Spleen (tissue), 11 donors: ENCODE data around the gene MRPS11. TPM values are rescaled to one million over a fixed set of nuclear protein-coding genes. Genes with fewer than 3 reads are reported as not detected.
"Not testable (repeated sequence)": the region's sequence is repeated elsewhere in the genome, so short reads cannot be mapped to it uniquely, and the experiment has no call there.

Source experiments
- DNase-seq: peaks from one replicate; pipeline ENCODE4 v3.0.0-alpha.2; 2020
- H3K27ac ChIP-seq, 8 donors: fragments of 200-600 bp; sonication (generic) in 7 of 8; 1 replicate in 4 of 8; 2 replicates in 4 of 8; pipeline versions ENCODE4 v1.5.0 to v1.8.0; 2016 to 2021; ENCODE audit warnings: inconsistent platforms in 4 of 8, mild to moderate bottlenecking in 4 of 8, moderate library complexity in 1 of 8
- H3K27me3 ChIP-seq, 7 donors: fragments of 200-600 bp; sonication (generic) in 6 of 7; replicated peaks in 1 of 7; 1 replicate in 4 of 7; 2 replicates in 3 of 7; pipeline versions ENCODE4 v1.5.0 to v1.8.0; 2016 to 2021; ENCODE audit warnings: inconsistent platforms in 3 of 7, mild to moderate bottlenecking in 1 of 7
- H3K36me3 ChIP-seq, 6 donors: fragments of 200-600 bp; sonication (generic) in 5 of 6; 1 replicate in 4 of 6; 2 replicates in 2 of 6; pipeline versions ENCODE4 v1.5.0 to v1.8.0; 2016 to 2021; ENCODE audit warnings: inconsistent platforms in 2 of 6
- H3K4me1 ChIP-seq, 6 donors: fragments of 200-600 bp; sonication (generic) in 5 of 6; 1 replicate in 3 of 6; 2 replicates in 3 of 6; pipeline versions ENCODE4 v1.5.0 to v1.8.0; 2016 to 2021; ENCODE audit warnings: inconsistent platforms in 3 of 6
- H3K4me3 ChIP-seq, 8 donors: fragments of 200-600 bp; sonication (generic) in 7 of 8; 1 replicate in 4 of 8; 2 replicates in 4 of 8; pipeline versions ENCODE4 v1.5.0 to v1.8.0; 2016 to 2021; ENCODE audit warnings: inconsistent platforms in 4 of 8, mild to moderate bottlenecking in 4 of 8, moderate library complexity in 2 of 8
- H3K9me3 ChIP-seq, 8 donors: fragments of 200-600 bp; sonication (generic) in 7 of 8; 1 replicate in 4 of 8; 2 replicates in 4 of 8; pipeline versions ENCODE4 v1.5.0 to v1.8.0; 2016 to 2021; ENCODE audit warnings: inconsistent platforms in 4 of 8
- POLR2A ChIP-seq, 3 donors: fragments of 450-650 bp; IDR thresholded peaks; one replicate each; pipeline ENCODE4 v1.5.1; 2017; ENCODE audit warnings: antibody characterized with exemption in 3 of 3, mild to moderate bottlenecking in 1 of 3
- POLR2AphosphoS5 ChIP-seq, 3 donors: sonication (generic); formaldehyde crosslinking; IDR thresholded peaks; one replicate each; pipeline ENCODE4 v1.5.1; 2017; ENCODE audit warnings: antibody characterized with exemption in 3 of 3
- WGBS, 5 donors: extraction: QIAGEN DNeasy Blood & Tissue Kit in 3 of 5; methylation state at CpG; one replicate each; pipeline versions ENCODE4 v1.1.5 to v1.1.7; 2013 to 2018; 5-methylcytosine and 5-hydroxymethylcytosine counted together
- intact Hi-C: fragments of 100-400 bp; cut with DNase I; formaldehyde crosslinking; loops from one replicate; pipeline ENCODE4 v1.15.0; 2023; ENCODE audit warnings: low total_unique reads
- polyA plus RNA-seq, 3 donors: library from polyadenylated mRNA; stranded (reverse); fragments of 200-250 nt; gene quantifications; one replicate each; pipeline ENCODE4 v1.2.1, GENCODE V29; 2013
- total RNA-seq, 7 donors: library from RNA; depleted of rRNA in 3 of 7; stranded (reverse); fragments of >200 nt in 3 of 7; fragmentation: NEBNext Ultra II Directional in 4 of 7; extraction: Animal tissue kit (Norgen Biotek cat#: 25700) in 4 of 7; gene quantifications; one replicate each; pipeline versions ENCODE4 v1.1.0 to v1.2.1, GENCODE V29; 2016 to 2021
- TF ChIP-seq, protein P1 (sequence below), 11 experiments: fragments of 200-600 bp in 7 of 11; fragments of 450-650 bp in 4 of 11; sonication (generic) in 4 of 11; IDR thresholded peaks in 8 of 11; conservative IDR thresholded peaks in 3 of 11; 1 replicate in 7 of 11; 2 replicates in 4 of 11; pipeline versions ENCODE4 v1.4.0 to v1.8.0; 2016 to 2021; ENCODE audit warnings: antibody characterized with exemption in 11 of 11, inconsistent platforms in 4 of 11, mild to moderate bottlenecking in 1 of 11
- donor health status: healthy with polysubstance abuse.
- donor health status: DM: no; HTN: no; CAD: no; lungs with moderate emphysema.
- donor health status: DM: no; HTN: no; CAD: no.
- donor health status: Bipolar disorder and iron deficiency.
- donor health status: healthy.
- donor health status: DM: no; HTN: no; CAD: no.
- donor health status: DM: yes; HTN: yes; CAD: no.

MRPS11 gene
- total and polyA plus RNA-seq, 10 donors: 24.6 to 42.2 (median 33.4) TPM

DNA sequence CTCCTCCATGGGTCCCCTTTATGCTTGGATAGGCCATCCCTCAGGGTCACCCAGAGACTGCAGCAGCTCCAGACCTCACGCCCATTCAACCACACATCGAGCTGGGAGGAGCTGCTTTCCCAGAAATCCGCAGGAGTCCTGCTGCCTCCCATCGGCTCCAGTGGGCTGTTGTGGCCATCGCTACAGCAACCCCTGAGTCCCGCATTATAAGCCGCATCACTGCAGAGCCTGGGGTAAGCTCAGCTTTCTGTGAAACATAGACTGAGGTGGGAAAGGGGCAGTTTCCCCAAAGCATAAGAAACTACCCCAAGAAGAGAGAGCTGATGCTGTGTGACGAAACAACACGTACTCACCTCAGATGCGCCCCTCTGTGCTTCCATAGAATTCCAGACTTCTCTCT is 36.1 kb upstream of the MRPS11 start:
- no peak overlapping the region for H3K4me3 ChIP-seq
- DNase-seq: no peak
- no peaks in the 10 kb centered on the region for H3K36me3 ChIP-seq
- intact Hi-C loops: no loop called here
- H3K9me3 ChIP-seq: no peaks in the 10 kb centered on the region
- WGBS, 5 donors: 78 to 87% (median 82%) methylated on average over 10 of the region's 10 CpGs
- peaks cover 0 to 39% (median 0%) of the 10 kb centered on the region in 7 donors for H3K27me3 ChIP-seq
- TF ChIP-seq, protein P1, sequence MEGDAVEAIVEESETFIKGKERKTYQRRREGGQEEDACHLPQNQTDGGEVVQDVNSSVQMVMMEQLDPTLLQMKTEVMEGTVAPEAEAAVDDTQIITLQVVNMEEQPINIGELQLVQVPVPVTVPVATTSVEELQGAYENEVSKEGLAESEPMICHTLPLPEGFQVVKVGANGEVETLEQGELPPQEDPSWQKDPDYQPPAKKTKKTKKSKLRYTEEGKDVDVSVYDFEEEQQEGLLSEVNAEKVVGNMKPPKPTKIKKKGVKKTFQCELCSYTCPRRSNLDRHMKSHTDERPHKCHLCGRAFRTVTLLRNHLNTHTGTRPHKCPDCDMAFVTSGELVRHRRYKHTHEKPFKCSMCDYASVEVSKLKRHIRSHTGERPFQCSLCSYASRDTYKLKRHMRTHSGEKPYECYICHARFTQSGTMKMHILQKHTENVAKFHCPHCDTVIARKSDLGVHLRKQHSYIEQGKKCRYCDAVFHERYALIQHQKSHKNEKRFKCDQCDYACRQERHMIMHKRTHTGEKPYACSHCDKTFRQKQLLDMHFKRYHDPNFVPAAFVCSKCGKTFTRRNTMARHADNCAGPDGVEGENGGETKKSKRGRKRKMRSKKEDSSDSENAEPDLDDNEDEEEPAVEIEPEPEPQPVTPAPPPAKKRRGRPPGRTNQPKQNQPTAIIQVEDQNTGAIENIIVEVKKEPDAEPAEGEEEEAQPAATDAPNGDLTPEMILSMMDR (IDR thresholded peaks at IDR 0.05 in 8 of 11, conservative IDR thresholded peaks at IDR 0.05 in 3 of 11): no peak
- TF ChIP-seq POLR2AphosphoS5 (IDR thresholded peaks at IDR 0.05) (no peak), POLR2A (IDR thresholded peaks at IDR 0.05) (no peak)
- H3K27ac ChIP-seq: no peak overlapping the region
- no peaks in the 10 kb centered on the region for H3K4me1 ChIP-seq

DNA sequence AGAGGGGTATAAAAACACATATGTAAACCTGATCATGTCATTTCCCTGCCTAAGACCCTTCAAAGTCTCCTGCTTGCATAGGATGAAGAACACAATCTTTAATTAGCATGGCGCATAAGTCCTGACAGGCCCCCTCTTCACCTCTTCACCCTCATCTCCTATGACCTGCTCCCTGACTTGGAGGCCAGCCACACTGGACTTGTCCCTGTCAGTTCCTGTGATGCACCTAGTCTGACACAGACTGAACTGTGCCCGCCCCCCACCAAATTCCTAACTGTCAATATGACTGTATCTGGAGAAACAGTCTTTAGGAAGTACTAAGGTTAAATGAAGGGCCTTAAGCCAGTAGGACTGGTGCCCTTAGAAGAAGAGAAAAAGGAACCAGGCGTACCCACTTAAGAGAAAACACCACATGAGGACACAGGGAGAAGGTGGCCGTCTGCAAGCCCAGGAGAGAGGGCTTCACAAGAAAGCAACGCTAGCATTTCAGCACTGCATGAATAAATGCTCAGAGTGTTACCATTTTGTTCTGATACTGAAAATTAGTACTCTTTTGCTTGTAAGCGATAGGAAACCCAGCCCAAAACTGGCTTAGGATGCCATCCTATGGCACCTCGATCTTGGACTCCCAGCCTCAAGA is 34.3 kb upstream of the MRPS11 start:
- Histone ChIP-seq H3K4me3 (no peak overlapping the region), H3K27me3 (peaks cover 0 to 40% (median 0%) of the 10 kb centered on the region in 7 donors), H3K9me3 (no peaks in the 10 kb centered on the region), H3K27ac (no peak overlapping the region), H3K36me3 (no peaks in the 10 kb centered on the region), H3K4me1 (no peaks in the 10 kb centered on the region)
- TF ChIP-seq POLR2AphosphoS5 (IDR thresholded peaks at IDR 0.05) (no peak), POLR2A (IDR thresholded peaks at IDR 0.05) (no peak)
- TF ChIP-seq, protein P1 (IDR thresholded peaks at IDR 0.05 in 8 of 11, conservative IDR thresholded peaks at IDR 0.05 in 3 of 11): no peak
- 81 to 88% (median 86%) methylated on average over 7 of the region's 7 CpGs for WGBS, 5 donors
- no peak for DNase-seq
- intact Hi-C loops: no loop called here

DNA sequence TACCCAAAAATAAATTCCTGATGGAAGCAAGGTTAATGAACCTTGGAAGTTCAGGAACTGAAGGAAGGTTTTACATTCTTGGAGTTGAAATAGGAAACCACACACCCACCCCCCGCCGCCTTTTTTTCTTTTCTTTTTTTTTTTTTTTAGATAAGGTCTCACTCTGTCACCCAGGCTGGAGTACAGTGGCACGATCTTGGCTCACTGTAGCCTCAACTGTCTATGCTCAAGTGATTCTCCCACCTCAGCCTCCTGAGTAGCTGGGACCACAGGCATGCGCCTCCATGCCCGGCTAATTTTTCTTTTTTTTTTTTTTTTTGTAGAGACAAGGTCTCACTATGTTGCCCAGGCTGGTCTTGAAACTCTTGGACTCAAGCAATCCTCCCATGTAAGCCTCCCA is 33.4 kb upstream of the MRPS11 start:
- H3K36me3 ChIP-seq, H3K27ac ChIP-seq, H3K9me3 ChIP-seq, H3K4me1 ChIP-seq, intact Hi-C loops, H3K4me3 ChIP-seq, DNase-seq: not testable (repeated sequence)
- 73 to 83% (median 77%) methylated on average over 5 of the region's 5 CpGs for WGBS, 5 donors
- peaks cover 0 to 41% (median 0%) of the 10 kb centered on the region in 7 donors for H3K27me3 ChIP-seq

DNA sequence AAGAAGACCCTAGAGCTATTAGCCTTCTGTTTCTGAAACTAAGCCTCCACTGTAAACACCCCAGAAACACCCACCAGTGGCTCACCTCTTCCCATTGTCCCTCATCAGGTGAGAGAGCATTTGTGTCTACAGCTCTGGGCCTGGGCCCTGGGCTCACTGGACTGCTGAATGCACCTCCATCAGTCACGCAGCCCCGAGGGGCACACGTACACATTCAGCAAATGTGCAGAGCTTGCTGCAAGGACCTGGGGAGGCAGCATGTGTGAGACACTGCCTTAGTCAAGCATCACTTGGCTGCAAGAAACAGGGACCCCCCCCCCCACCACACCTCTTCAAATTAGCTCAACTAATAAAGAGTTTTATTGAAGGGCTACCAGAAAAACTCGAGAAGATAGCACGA is 29.3 kb upstream of the MRPS11 start:
- no peak for DNase-seq
- Histone ChIP-seq H3K4me1 (no peaks in the 10 kb centered on the region), H3K9me3 (peaks cover 0 to 5% (median 3%) of the 10 kb centered on the region in 8 donors), H3K27ac (no peak overlapping the region), H3K27me3 (peaks cover 0 to 54% (median 1%) of the 10 kb centered on the region in 7 donors), H3K36me3 (no peaks in the 10 kb centered on the region), H3K4me3 (no peak overlapping the region)
- 68 to 85% (median 79%) methylated on average over 5 of the region's 5 CpGs for WGBS, 5 donors
- intact Hi-C loops: no loop called here
- TF ChIP-seq, protein P1 (IDR thresholded peaks at IDR 0.05 in 8 of 11, conservative IDR thresholded peaks at IDR 0.05 in 3 of 11): no peak
- TF ChIP-seq POLR2A (IDR thresholded peaks at IDR 0.05): no peak
- no peak for TF ChIP-seq POLR2AphosphoS5 (IDR thresholded peaks at IDR 0.05)
